ES-I3 (cell line): Measurements from ENCODE around the gene B4GALT1.

ENCODE experiments used
- H3K36me3 ChIP-seq: 2 replicates; pipeline ENCODE4 v1.6.1; 2013; ENCODE audit warnings: mild to moderate bottlenecking, low read length, control low read depth, moderate library complexity; ENCODE audit not compliant: insufficient read depth
- H3K4me1 ChIP-seq: 2 replicates; pipeline ENCODE4 v1.6.1; 2013; ENCODE audit warnings: mild to moderate bottlenecking, control low read depth, low read length; ENCODE audit not compliant: insufficient read depth
- H3K9ac ChIP-seq: 2 replicates; pipeline ENCODE4 v1.6.1; 2013; ENCODE audit warnings: low read depth, mild to moderate bottlenecking, low read length, moderate library complexity
- H3K9me3 ChIP-seq: 2 replicates; pipeline ENCODE4 v1.6.1; 2013; ENCODE audit warnings: mild to moderate bottlenecking, low read length, moderate library complexity; ENCODE audit not compliant: control insufficient read depth, insufficient read depth

B4GALT1 gene

GRCh38 chr9:33146298-33146697 is 20.8 kb downstream of the B4GALT1 start:
- Histone ChIP-seq H3K9ac (no peak overlapping the region), H3K9me3 (no peaks in the 10 kb centered on the region), H3K36me3 (no peaks in the 10 kb centered on the region), H3K4me1 (no peaks in the 10 kb centered on the region)

DNA sequence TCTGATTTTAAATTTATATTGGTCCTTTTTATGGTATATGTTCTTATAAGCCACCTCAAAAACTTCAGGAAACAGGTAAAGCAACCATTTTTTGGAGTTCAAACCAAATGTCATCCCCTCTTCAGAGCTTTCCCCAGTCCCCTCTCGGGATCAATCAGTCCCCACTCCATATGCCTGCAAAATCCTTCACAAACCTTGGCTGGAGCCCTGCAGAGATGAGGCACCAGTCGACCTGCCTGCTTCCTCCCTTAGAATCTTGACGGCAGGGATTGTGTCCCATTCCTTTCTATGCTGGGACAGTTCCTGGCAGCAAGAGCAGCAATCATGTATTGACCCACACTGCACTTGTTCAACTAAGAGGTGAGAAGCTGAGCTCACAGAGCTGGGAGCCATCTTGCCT is 22.6 kb downstream of the B4GALT1 start:
- Histone ChIP-seq H3K9ac (no peak overlapping the region), H3K9me3 (no peaks in the 10 kb centered on the region), H3K4me1 (no peaks in the 10 kb centered on the region), H3K36me3 (no peaks in the 10 kb centered on the region)

- Histone ChIP-seq H3K9me3 (no peaks in the 10 kb centered on the region), H3K36me3 (no peaks in the 10 kb centered on the region), H3K4me1 (no peaks in the 10 kb centered on the region), H3K9ac (no peak overlapping the region)
Observed at GRCh38 chr9:33143241-33143661, 23.9 kb downstream of the B4GALT1 start.

DNA sequence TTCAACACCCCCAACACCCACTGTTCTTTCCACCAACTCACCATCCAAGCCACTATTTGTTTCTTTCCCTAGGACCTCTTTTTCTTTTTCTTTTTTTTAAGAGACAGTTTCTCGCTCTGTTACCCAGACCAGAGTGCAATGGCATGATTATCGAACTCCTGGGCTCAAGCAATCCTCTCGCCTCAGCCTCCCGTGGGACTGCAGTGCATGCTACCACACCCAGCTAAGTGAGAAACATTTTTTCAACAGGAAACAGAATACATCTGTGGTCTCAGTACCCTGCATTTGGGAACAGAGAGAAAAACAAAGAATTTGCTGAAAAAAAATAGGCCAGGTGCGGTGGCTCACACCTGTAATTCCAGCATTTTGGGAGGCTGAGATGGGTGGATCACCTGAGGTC is 24.6 kb downstream of the B4GALT1 start:
- Histone ChIP-seq H3K9ac (no peak overlapping the region), H3K36me3 (no peaks in the 10 kb centered on the region), H3K4me1 (no peaks in the 10 kb centered on the region), H3K9me3 (no peaks in the 10 kb centered on the region)

DNA sequence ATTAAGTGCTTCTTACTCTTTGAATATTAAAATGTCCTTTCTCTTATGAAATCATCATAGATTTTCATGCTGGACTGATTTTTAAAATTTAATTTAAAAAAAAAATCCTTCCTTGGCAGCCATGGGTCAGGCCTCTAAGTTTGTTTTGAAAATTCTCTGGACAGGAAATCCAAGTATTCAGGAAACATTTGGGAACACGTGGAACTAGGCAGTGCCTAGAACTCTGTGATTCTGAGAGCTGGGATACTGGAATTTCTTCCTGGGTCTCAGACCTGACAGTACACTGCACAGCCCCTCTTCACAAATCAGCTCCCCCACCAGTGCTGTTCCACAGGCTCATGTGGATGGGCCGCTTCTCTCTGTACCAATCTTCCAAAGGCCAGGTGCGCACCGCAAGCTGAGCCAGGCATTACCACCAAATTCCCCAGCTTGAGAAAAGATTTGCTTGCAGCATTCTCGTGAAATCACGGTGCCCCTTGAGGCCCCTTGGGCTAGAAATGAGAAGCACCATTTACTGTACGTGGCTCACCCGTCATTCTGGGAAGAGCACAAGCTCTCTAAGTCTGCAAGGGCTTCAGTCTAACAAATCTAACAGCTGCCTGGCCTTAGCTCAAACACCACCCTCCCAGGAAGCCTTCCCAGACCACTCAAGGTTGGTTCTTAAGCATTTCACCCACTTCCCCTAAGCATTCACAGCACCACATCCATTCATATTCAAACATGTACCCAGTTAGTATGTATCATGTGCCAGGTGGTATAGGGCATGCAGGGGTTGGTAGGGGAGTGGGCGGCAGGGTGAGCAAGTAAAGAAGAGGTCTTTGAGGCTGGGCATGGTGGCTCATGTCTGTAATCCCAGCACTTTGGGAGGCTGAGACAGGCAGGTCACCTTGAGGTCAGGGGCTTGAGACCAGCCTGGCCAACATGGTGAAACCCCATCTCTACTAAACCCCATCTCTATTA is 26.5 kb downstream of the B4GALT1 start:
- H3K36me3 ChIP-seq: no peaks in the 10 kb centered on the region
- no peaks in the 10 kb centered on the region for H3K9me3 ChIP-seq
- H3K4me1 ChIP-seq: no peaks in the 10 kb centered on the region
- H3K9ac ChIP-seq: no peak overlapping the region

DNA sequence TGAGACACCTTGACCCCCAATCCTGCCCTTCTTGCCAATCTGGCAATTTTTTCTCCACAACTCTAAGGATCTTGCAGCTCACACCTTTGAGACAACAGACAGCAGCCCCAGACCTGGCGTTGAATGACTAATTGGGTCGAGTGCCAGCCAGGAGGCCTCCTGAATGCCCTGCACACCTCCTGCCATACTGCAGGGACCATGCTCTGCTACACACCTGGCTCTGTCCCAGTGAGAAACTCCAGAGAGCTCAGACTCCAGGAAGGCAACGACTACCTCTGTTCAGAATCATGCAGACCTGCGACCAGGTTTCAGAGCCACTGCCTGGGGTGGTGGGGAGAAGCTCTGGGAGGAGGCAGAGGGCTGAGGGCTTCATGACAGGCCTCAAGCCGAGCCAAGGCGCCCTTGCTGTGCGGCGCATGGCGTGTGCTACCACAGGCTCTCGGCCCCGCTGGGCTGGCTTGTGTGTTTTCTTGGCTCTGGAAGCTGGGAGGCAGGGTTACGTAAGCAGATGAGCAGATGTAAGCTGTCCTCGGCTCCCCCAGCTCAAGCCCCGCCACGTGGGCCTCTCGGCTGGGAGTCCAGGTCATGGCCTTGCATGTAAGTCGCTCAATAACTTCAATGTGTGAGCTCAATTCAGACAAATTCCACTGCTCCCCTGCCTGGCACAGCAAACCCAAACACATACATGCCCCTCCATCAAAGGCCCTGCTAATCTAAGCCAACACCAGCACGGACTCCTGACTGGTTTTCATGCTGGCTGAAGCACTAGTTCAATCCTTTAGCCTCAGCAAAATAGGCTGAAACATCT is 27.5 kb downstream of the B4GALT1 start:
- no peaks in the 10 kb centered on the region for H3K36me3 ChIP-seq
- H3K9me3 ChIP-seq: no peaks in the 10 kb centered on the region
- no peaks in the 10 kb centered on the region for H3K4me1 ChIP-seq
- no peak overlapping the region for H3K9ac ChIP-seq

GRCh38 chr9:33138768-33139167 is 28.4 kb downstream of the B4GALT1 start:
- no peaks in the 10 kb centered on the region for H3K4me1 ChIP-seq
- H3K36me3 ChIP-seq: no peaks in the 10 kb centered on the region
- H3K9me3 ChIP-seq: no peaks in the 10 kb centered on the region
- no peak overlapping the region for H3K9ac ChIP-seq

DNA sequence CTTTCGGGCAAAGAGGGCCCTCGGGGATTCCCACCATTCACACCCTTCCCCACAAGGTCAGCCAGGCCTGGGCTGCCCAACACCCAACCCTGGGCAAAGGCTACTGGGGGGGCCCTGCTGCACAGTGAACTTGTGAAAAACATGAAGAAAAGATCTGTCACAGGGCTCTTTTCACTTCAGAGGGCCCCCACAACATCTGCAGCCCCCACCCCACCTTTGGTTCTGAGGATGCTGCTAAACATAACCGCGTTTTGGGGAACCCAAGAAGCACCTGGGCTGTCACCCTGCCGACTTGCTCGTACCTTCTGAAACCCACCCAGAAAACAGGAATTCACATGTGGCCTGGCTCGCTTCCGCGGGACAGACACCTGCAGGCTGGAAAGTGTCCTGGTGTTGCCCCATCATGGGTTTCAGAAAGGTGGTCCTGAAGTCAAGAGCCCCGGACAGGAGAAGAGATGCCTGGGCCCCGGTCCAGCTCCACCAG is 29.3 kb downstream of the B4GALT1 start:
- no peaks in the 10 kb centered on the region for H3K36me3 ChIP-seq
- no peaks in the 10 kb centered on the region for H3K9me3 ChIP-seq
- H3K4me1 ChIP-seq: no peaks in the 10 kb centered on the region
- H3K9ac ChIP-seq: no peak overlapping the region

DNA sequence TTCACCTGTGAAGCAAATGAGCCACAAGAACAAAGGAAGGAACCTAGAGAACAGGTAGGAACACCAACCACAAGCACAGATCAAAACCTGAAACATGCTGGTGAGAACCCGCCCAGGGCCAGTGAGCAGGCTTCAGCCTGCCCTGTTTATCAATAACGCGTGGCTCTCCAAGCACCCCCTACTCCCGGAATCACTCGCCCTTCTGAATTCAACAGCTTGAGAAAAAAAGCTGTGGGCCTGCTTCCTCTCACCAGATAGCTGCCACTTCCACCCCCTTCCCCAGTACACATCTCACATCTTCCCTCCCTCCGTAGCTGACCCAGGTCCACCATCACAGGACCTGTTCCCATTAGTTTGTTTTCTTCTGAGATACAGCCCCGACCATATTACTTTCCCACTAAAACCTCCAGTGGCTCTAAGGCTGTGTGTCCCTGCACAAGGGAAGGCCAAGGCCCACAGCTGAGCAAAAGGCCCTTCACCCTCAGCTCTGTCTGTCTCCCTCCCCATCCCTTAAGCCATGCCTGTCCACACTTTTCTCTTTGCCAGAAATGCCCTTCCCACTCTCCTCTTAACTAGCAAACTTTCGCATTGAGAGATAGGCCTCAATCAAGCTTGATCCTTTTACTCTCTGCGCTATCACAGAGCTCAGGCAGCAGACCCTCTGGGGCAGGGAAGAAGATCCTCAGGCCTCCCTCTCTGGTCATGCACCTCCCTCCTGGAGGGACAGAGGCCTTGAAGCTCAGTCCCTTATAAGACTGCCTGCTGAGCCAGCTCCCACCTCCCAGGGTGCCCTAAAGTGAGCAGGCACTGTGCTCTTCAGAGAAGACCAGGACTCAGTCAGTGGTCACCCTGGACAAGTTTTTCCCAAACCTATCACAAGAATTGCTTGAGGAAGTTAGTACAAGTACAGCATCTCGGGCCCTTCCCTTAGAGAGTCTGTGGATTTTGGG is 30.1 kb downstream of the B4GALT1 start:
- no peak overlapping the region for H3K9ac ChIP-seq
- H3K9me3 ChIP-seq: no peaks in the 10 kb centered on the region
- H3K36me3 ChIP-seq: no peaks in the 10 kb centered on the region; the same call in 1 of the 2 replicates
- no peaks in the 10 kb centered on the region for H3K4me1 ChIP-seq

- Histone ChIP-seq H3K9me3 (no peaks in the 10 kb centered on the region), H3K4me1 (no peaks in the 10 kb centered on the region), H3K36me3 (no peaks in the 10 kb centered on the region; the same call in 1 of the 2 replicates), H3K9ac (no peak overlapping the region)
Observed at GRCh38 chr9:33135470-33135958, 31.6 kb downstream of the B4GALT1 start.

DNA sequence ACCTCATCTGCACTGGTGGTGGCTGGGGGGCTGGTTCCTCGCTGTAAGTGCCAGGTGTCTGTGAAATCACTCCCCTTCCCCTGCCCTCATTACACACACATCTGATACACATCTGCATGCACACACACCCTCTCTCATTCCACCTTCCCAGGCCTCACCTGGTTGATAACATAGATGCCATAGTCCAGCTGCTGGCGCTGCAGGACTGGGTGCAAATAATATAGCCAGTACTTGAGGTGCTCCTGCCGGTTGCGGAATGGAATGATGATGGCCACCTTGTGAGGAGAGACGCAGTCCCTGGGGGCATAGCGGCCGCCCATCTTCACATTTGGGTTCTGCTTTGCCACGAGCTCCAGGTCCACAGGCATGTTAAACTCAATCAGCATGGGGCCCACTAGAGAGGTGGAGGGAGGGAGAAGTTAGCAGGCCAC is 32.1 kb downstream of the B4GALT1 start:
- no peaks in the 10 kb centered on the region for H3K4me1 ChIP-seq
- H3K9me3 ChIP-seq: no peaks in the 10 kb centered on the region
- H3K36me3 ChIP-seq: no peaks in the 10 kb centered on the region; the same call in 1 of the 2 replicates
- no peak overlapping the region for H3K9ac ChIP-seq

DNA sequence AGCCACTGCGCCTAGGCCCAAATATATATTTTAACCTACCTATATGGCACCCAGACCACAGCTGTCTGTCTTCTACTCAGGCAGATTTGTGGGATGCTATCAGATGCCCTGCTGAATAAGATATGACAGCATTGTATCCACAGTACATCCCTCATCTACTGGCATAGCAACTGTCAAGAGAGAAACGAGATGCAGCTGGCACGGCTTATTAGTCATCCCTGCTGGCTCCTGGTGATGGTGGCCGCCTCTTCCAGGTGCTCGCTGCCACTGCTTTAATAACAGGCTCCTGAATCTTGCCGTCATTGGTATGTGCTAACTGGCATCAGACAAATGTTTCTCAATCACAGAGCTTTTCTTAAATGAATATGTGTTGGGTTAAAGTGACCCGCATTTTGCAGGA is 34.0 kb downstream of the B4GALT1 start:
- Histone ChIP-seq H3K4me1 (no peaks in the 10 kb centered on the region), H3K9ac (no peak overlapping the region), H3K36me3 (no peaks in the 10 kb centered on the region; the same call in none of the 2 replicates), H3K9me3 (no peaks in the 10 kb centered on the region)

GRCh38 chr9:33131790-33132772 is 35.1 kb downstream of the B4GALT1 start:
- Histone ChIP-seq H3K36me3 (no peaks in the 10 kb centered on the region; the same call in none of the 2 replicates), H3K9me3 (no peaks in the 10 kb centered on the region), H3K4me1 (no peaks in the 10 kb centered on the region), H3K9ac (no peak overlapping the region)
